GM12891 (cell line): Measurements from ENCODE around the gene ZNF586.
"Not testable (repeated sequence)": the region's sequence is repeated elsewhere in the genome, so short reads cannot be mapped to it uniquely, and the experiment has no call there.

Experiments used
- POLR2A ChIP-seq: IDR thresholded peaks from 2 replicates; pipeline ENCODE4 v1.6.1; 2011; ENCODE audit warnings: low read depth, low read length, control low read depth
- TAF1 ChIP-seq: IDR thresholded peaks from 2 replicates; pipeline ENCODE4 v1.6.1; 2011; ENCODE audit warnings: low read depth, low read length, control low read depth

DNA sequence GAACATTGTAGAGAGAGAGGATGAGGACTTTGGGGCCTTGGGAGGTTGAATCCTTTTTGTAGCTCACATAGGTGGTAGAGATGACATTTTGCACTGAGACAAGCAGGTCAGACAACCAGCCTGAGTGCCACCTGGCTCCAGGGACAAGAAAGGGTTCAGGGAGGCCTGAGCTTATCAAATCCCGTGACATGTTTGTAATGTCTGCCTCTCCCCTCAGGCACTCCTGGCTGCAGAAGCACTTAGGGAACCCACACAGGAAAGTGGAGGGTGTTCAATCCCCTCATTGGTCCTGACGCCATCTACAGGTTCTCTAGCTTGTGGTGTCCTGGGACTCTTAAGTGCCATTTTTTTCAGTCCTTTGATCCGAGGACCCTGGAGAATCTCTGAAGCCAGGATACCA is 51.6 kb downstream of the ZNF586 start:
- not testable (repeated sequence) for TF ChIP-seq POLR2A, TAF1
